Body of pancreas (tissue), 4 donors: Measurements from ENCODE around the gene FAM107B.

Source experiments
- CTCF ChIP-seq, 7 experiments: fragments of 450-650 bp in 4 of 7; fragments of 200-600 bp in 3 of 7; sonication (generic) in 3 of 7; IDR thresholded peaks; one replicate each; pipeline ENCODE4 v1.5.1; 2016 to 2019; ENCODE audit warnings: antibody characterized with exemption in 7 of 7
- POLR2A ChIP-seq, 3 donors: fragments of 450-650 bp; IDR thresholded peaks; one replicate each; pipeline ENCODE4 v1.6.1; 2016; ENCODE audit warnings: antibody characterized with exemption in 3 of 3, mild to moderate bottlenecking in 2 of 3

- TF ChIP-seq CTCF (IDR thresholded peaks at IDR 0.05) (no peak), POLR2A (IDR thresholded peaks at IDR 0.05) (no peak)
These were observed at the start of gene FAM107B for GRCh38 chr10:14774797-14775196.
